Body of pancreas (tissue), 4 donors: ENCODE measurements around the gene MARK1. TPM values are rescaled to one million over a fixed set of nuclear protein-coding genes. Genes with fewer than 3 reads are reported as not detected.

ENCODE experiments used
- ATAC-seq: fragments of 150-250 bp; one replicate; pipeline ENCODE4 v1.9.1; 2016
- DNase-seq, 4 donors: peaks; one replicate each; pipeline ENCODE4 v3.0.0-alpha.2; 2019
- H3K27ac ChIP-seq, 4 donors: fragments of 200-600 bp; sonication (generic); 1 replicate in 3 of 4; 2 replicates in 1 of 4; pipeline versions ENCODE4 v1.5.1 to v1.6.1; 2016 to 2019; ENCODE audit warnings: mild to moderate bottlenecking in 1 of 4, mixed read lengths in 1 of 4, moderate library complexity in 1 of 4
- H3K27me3 ChIP-seq, 2 donors: fragments of 200-600 bp; sonication (generic); one replicate each; pipeline ENCODE4 v1.6.0; 2016; ENCODE audit warnings: mild to moderate bottlenecking in 1 of 2
- H3K36me3 ChIP-seq, 2 donors: fragments of 200-600 bp; sonication (generic); replicated peaks in 1 of 2; 2 replicates each; pipeline ENCODE4 v1.5.1; 2016; ENCODE audit warnings: low read depth in 2 of 2; ENCODE audit not compliant: insufficient read depth in 1 of 2
- H3K4me1 ChIP-seq: fragments of 200-600 bp; sonication (generic); one replicate; pipeline ENCODE4 v1.6.0; 2016
- H3K4me3 ChIP-seq, 2 donors: fragments of 200-600 bp; sonication (generic); 1 replicate in 1 of 2; 2 replicates in 1 of 2; pipeline ENCODE4 v1.5.1; 2016 to 2019
- H3K9me3 ChIP-seq, 3 donors: fragments of 200-600 bp; sonication (generic); 1 replicate in 2 of 3; 2 replicates in 1 of 3; pipeline ENCODE4 v1.5.1; 2016
- POLR2A ChIP-seq, 3 donors: fragments of 450-650 bp; IDR thresholded peaks; one replicate each; pipeline ENCODE4 v1.6.1; 2016; ENCODE audit warnings: antibody characterized with exemption in 3 of 3, mild to moderate bottlenecking in 2 of 3
- WGBS, 2 donors: methylation state at CpG; one replicate each; pipeline ENCODE4 v1.1.5; 2017; 5-methylcytosine and 5-hydroxymethylcytosine counted together
- intact Hi-C: fragments of 100-400 bp; cut with DNase I; formaldehyde crosslinking; loops from one replicate; pipeline ENCODE4 v1.15.1; 2023
- total RNA-seq, 2 donors: library from RNA; depleted of rRNA; stranded (reverse); fragments of >200 nt; gene quantifications; one replicate each; pipeline ENCODE4 v1.1.0, GENCODE V29; 2016
- TF ChIP-seq, protein P1 (sequence below), 7 experiments: fragments of 450-650 bp in 4 of 7; fragments of 200-600 bp in 3 of 7; sonication (generic) in 3 of 7; IDR thresholded peaks; one replicate each; pipeline ENCODE4 v1.5.1; 2016 to 2019; ENCODE audit warnings: antibody characterized with exemption in 7 of 7

Gene MARK1
- total RNA-seq, 2 donors from 2014 or later = 2.1 to 5.3 TPM

DNA sequence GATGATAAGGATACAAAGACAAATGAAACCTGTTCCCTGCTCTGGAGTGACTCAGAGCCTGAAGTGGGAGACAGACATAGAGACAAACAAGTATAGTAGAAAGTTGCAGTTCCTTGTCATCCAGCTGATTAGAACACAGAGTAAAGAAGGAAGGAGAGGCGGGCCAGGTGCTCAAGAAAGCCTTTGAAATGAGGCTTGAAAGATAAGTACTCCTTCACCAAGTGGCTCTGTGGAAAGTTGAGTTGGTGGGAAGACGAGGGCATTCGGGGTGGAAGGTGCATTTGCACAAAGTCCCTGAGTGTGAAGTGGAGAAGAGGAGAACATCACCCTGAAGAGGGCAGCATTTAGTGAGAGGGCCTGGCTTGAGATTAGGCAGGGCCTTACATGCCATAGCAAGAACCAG, 17.0 kb downstream of the MARK1 start:
- Histone ChIP-seq H3K9me3 (no peaks in the 10 kb centered on the region), H3K4me3 (no peak overlapping the region), H3K4me1 (no peaks in the 10 kb centered on the region), H3K27me3 (no peaks in the 10 kb centered on the region), H3K36me3 (no peaks in the 10 kb centered on the region), H3K27ac (no peak overlapping the region)
- TF ChIP-seq, protein P1, sequence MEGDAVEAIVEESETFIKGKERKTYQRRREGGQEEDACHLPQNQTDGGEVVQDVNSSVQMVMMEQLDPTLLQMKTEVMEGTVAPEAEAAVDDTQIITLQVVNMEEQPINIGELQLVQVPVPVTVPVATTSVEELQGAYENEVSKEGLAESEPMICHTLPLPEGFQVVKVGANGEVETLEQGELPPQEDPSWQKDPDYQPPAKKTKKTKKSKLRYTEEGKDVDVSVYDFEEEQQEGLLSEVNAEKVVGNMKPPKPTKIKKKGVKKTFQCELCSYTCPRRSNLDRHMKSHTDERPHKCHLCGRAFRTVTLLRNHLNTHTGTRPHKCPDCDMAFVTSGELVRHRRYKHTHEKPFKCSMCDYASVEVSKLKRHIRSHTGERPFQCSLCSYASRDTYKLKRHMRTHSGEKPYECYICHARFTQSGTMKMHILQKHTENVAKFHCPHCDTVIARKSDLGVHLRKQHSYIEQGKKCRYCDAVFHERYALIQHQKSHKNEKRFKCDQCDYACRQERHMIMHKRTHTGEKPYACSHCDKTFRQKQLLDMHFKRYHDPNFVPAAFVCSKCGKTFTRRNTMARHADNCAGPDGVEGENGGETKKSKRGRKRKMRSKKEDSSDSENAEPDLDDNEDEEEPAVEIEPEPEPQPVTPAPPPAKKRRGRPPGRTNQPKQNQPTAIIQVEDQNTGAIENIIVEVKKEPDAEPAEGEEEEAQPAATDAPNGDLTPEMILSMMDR (IDR thresholded peaks at IDR 0.05) = no peak
- TF ChIP-seq POLR2A (IDR thresholded peaks at IDR 0.05) = no peak
- 78 to 87% methylated on average over 3 of the region's 3 CpGs for WGBS, 2 donors
- DNase-seq (no peak), ATAC-seq (no peak)
- intact Hi-C loops = no loop called here

DNA sequence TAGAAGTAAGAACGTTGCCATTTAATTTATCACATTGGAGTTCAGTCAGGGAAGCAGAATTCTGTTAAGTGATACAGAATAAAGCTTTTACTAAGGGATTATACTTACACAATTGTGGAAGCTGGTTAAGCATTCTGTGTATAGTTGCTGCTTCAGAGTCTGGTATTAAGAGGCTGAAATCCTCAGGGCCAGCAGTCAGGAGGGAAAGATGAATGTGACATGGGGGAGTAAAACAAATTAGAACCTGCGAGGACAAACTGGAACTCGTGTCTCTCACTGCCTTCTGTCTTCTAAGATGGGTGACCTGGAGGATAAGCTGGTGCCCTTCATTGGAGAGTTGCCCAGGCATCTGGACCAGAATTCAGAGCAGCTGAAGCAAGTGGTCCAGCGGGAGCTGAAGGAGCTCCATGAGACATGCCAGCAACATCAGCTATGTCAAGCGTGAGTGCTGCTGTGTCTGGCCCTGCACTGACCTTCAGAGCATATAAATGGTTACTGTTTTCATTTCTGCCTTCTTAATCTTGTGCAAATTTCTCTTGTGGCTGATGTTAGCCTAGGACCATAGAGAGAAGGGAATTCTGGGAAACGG, 23.0 kb downstream of the MARK1 start:
- WGBS, 2 donors = 48 to 57% methylated on average over 6 of the region's 6 CpGs
- Histone ChIP-seq H3K4me3 (no peak overlapping the region), H3K4me1 (no peaks in the 10 kb centered on the region), H3K9me3 (no peaks in the 10 kb centered on the region), H3K27me3 (no peaks in the 10 kb centered on the region), H3K36me3 (no peaks in the 10 kb centered on the region), H3K27ac (no peak overlapping the region)
- TF ChIP-seq, protein P1 (IDR thresholded peaks at IDR 0.05) = no peak
- TF ChIP-seq POLR2A (IDR thresholded peaks at IDR 0.05) = no peak
- intact Hi-C loops = no loop called here
- ATAC-seq (no peak), DNase-seq (no peak)

DNA sequence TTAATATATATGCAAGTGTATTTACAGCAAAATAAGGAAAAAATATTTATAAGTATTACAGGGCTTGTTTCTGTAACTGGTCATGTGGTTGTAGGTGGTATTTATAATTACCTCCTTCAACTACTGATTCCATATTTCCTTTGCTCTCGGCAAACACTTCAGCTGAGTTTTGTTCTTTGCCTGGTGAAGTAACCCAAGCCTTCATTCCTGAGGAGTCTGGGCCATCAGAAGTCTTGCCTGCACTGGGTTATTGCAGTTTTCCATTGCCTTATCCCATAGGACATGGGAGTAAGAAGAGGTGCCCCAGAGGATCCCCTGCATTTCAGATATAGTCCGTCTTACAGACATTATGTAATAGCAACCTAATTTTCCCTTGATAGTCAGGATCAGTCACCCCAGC, 23.8 kb downstream of the MARK1 start:
- no peak overlapping the region for H3K4me3 ChIP-seq
- no peaks in the 10 kb centered on the region for H3K9me3 ChIP-seq
- 90% methylated on average over 2 of the region's 2 CpGs for WGBS, 2 donors
- no peaks in the 10 kb centered on the region for H3K4me1 ChIP-seq
- no peaks in the 10 kb centered on the region for H3K27me3 ChIP-seq
- no peak for ATAC-seq
- H3K36me3 ChIP-seq = no peaks in the 10 kb centered on the region
- no peak for DNase-seq
- no peak for TF ChIP-seq POLR2A (IDR thresholded peaks at IDR 0.05)
- TF ChIP-seq, protein P1 (IDR thresholded peaks at IDR 0.05) = no peak
- H3K27ac ChIP-seq = no peak overlapping the region
- intact Hi-C loops = no loop called here

DNA sequence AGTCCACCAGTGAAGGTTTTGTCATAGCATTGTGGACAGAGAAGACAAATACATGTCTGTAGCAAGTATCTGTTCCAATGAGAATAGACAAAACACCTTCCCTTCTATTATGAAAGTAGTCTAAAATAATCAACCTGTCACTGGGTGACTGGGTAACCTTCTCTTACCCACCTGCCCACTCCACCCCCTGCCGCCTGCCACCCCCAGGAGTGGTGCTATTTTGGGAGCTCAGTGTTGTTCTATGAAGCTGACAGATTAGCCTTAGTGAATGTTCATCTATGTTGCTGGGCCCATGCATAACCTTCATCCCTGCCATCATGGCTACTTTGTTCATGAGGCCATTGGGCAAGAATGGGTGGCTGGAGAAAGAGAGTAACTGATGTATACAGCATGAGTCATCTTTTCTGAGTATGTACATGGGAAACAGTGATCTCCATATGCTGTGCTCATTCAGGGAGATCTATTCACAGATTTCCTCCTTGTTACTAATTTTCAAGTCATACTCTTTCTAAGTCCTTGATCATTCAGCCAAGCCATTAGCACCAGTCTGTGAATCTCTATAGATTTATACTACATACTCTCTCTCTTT, 24.8 kb downstream of the MARK1 start:
- no peak overlapping the region for H3K27ac ChIP-seq
- H3K4me1 ChIP-seq = no peaks in the 10 kb centered on the region
- no peak for DNase-seq
- H3K9me3 ChIP-seq = no peaks in the 10 kb centered on the region
- intact Hi-C loops = no loop called here
- 96 to 100% methylated on average over 1 of the region's 1 CpG for WGBS, 2 donors
- no peak for ATAC-seq
- H3K27me3 ChIP-seq = no peaks in the 10 kb centered on the region
- no peaks in the 10 kb centered on the region for H3K36me3 ChIP-seq
- TF ChIP-seq, protein P1 (IDR thresholded peaks at IDR 0.05) = no peak
- TF ChIP-seq POLR2A (IDR thresholded peaks at IDR 0.05) = no peak
- H3K4me3 ChIP-seq = no peak overlapping the region

DNA sequence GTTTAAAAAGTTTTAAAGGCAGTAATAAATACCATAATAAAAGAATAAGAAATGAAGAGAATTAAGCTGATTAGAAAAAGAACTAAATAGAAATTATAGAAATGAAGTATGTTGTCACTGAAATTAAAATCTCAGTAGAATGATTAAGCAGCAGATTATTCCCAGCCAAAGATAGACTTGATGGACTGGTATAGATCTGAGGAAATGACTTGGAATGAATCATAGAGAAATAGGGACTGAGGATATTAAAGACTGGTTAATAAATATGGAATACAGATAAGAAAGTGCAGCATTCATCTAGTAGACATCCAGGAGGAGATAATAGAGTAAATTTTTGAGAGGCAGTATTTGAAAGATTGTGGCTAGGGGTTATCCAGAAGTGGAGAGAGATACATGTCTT, 28.7 kb downstream of the MARK1 start:
- TF ChIP-seq, protein P1 (IDR thresholded peaks at IDR 0.05) = no peak
- TF ChIP-seq POLR2A (IDR thresholded peaks at IDR 0.05) = no peak
- no peak for DNase-seq
- Histone ChIP-seq H3K4me3 (no peak overlapping the region), H3K36me3 (no peaks in the 10 kb centered on the region), H3K4me1 (no peaks in the 10 kb centered on the region), H3K27me3 (no peaks in the 10 kb centered on the region), H3K9me3 (no peaks in the 10 kb centered on the region), H3K27ac (no peak overlapping the region)
- ATAC-seq = no peak
- intact Hi-C loops = no loop called here
